HG02884 (cell line): ENCODE data around the gene MPND.

ENCODE experiments used
- ATAC-seq: cut with Tn5 transposase; IDR thresholded peaks from one replicate; pipeline ENCODE4 v1.9.1; 2021; ENCODE audit warnings: mild to moderate bottlenecking, moderate library complexity; ENCODE audit not compliant: unreplicated experiment

MPND gene

GRCh38 chr19:4399812-4400134, 56.4 kb downstream of the MPND start:
- ATAC-seq: no peak

GRCh38 chr19:4400135-4400936, 57.0 kb downstream of the MPND start, which contains the start of gene SH3GL1:
Gene SH3GL1 (minus strand): TSS chr19:4400547. CDS start chr19:4400368, 179 bp downstream.
- ATAC-seq: peak; percentile 51

- ATAC-seq: no peak
Measured at GRCh38 chr19:4401769-4402170, 58.4 kb downstream of the MPND start.

GRCh38 chr19:4402171-4403004, 59.0 kb downstream of the MPND start, which contains the start of gene CHAF1A:
Gene CHAF1A (plus strand): TSS chr19:4402640. CDS start chr19:4402763, 123 bp downstream.
- ATAC-seq: peak; percentile 64

- ATAC-seq: no peak
Measured at GRCh38 chr19:4403005-4403761, 59.8 kb downstream of the MPND start.

GRCh38 chr19:4405977-4406376, 62.6 kb downstream of the MPND start:
- no peak for ATAC-seq

GRCh38 chr19:4406626-4407025, 63.3 kb downstream of the MPND start:
- no peak for ATAC-seq

- ATAC-seq: no peak
Measured at GRCh38 chr19:4409123-4409933, 66.0 kb downstream of the MPND start.
